ENCODE results near the gene XIRP1.

- TF ChIP-seq CTCF (conservative IDR thresholded peaks at IDR 0.05 in 1 of 2, IDR thresholded peaks at IDR 0.05 in 1 of 2; ENCODE audit: extremely low read depth in 1 of 2, insufficient read depth in 1 of 2, low read depth in 1 of 2, low read length in 2 of 2): no peak
- TF ChIP-seq EZH2 (IDR thresholded peaks at IDR 0.05; ENCODE audit: borderline replicate concordance, low read length): no peak
These were observed 12.7 kb upstream of the XIRP1 start for GRCh38 chr3:39205131-39205530.
